Neural progenitor cell (in vitro differentiated cells): ENCODE measurements around the gene PHOSPHO1. TPM values are rescaled to one million over a fixed set of nuclear protein-coding genes. Genes with fewer than 3 reads are reported as not detected.

ENCODE experiments used
- DNase-seq: peaks from one replicate; pipeline ENCODE4 v3.0.0-alpha.2; 2016; ENCODE audit warnings: low spot score
- H2AFZ ChIP-seq: fragments of 200-600 bp; sonication (generic); replicated peaks from 2 replicates; pipeline ENCODE4 v1.6.1; 2016; ENCODE audit warnings: antibody characterized with exemption
- H3F3A ChIP-seq: fragments of 200-600 bp; sonication (generic); 2 replicates; pipeline ENCODE4 v1.6.1; 2016; ENCODE audit warnings: antibody characterized with exemption, low read depth
- H3K27ac ChIP-seq: fragments of 200-600 bp; sonication (generic); 2 replicates; pipeline ENCODE4 v1.5.1; 2016; ENCODE audit warnings: mild to moderate bottlenecking
- H3K27me3 ChIP-seq: fragments of 200-600 bp; sonication (generic); 2 replicates; pipeline ENCODE4 v1.6.1; 2016; ENCODE audit warnings: mild to moderate bottlenecking, moderate library complexity
- H3K36me3 ChIP-seq: fragments of 200-600 bp; sonication (generic); 2 replicates; pipeline ENCODE4 v1.5.1; 2016
- H3K4me1 ChIP-seq: fragments of 200-600 bp; sonication (generic); 2 replicates; pipeline ENCODE4 v1.6.1; 2016; ENCODE audit warnings: mixed run types
- H3K4me2 ChIP-seq: fragments of 200-600 bp; sonication (generic); 2 replicates; pipeline ENCODE4 v1.6.1; 2016
- H3K4me3 ChIP-seq: fragments of 200-600 bp; sonication (generic); 2 replicates; pipeline ENCODE4 v1.5.1; 2016
- H3K79me2 ChIP-seq: fragments of 200-600 bp; sonication (generic); 2 replicates; pipeline ENCODE4 v1.6.1; 2016; ENCODE audit warnings: low read depth
- H3K9ac ChIP-seq: fragments of 200-600 bp; sonication (generic); 2 replicates; pipeline ENCODE4 v1.6.1; 2016
- H3K9me3 ChIP-seq: fragments of 200-600 bp; sonication (generic); 2 replicates; pipeline ENCODE4 v1.5.1; 2016; ENCODE audit warnings: low read depth
- H4K20me1 ChIP-seq: fragments of 200-600 bp; sonication (generic); 2 replicates; pipeline ENCODE4 v1.6.1; 2016; ENCODE audit warnings: low read depth
- H3K27ac Mint-ChIP-seq: 3 replicates; pipeline ENCODE4 v1.8.0; 2021; ENCODE audit warnings: mixed read lengths
- H3K27me3 Mint-ChIP-seq: 2 replicates; pipeline ENCODE4 v1.8.0; 2022; ENCODE audit warnings: low read depth, mild to moderate bottlenecking, inconsistent platforms, moderate library complexity, mixed read lengths; ENCODE audit not compliant: insufficient read depth
- H3K36me3 Mint-ChIP-seq: 3 replicates; pipeline ENCODE4 v1.8.0; 2021; ENCODE audit warnings: mixed read lengths
- H3K4me1 Mint-ChIP-seq: 3 replicates; pipeline ENCODE4 v1.8.0; 2021; ENCODE audit warnings: mixed read lengths
- H3K4me3 Mint-ChIP-seq: 3 replicates; pipeline ENCODE4 v1.8.0; 2021; ENCODE audit warnings: mild to moderate bottlenecking, moderate library complexity, mixed read lengths
- H3K9me3 Mint-ChIP-seq: 3 replicates; pipeline ENCODE4 v1.8.0; 2020; ENCODE audit warnings: mixed read lengths
- EZH2 ChIP-seq: fragments of 200-600 bp; sonication (generic); IDR thresholded peaks from 2 replicates; pipeline ENCODE4 v1.6.1; 2017; ENCODE audit warnings: antibody characterized with exemption, mild to moderate bottlenecking, moderate library complexity
- EZH2phosphoT487 ChIP-seq: fragments of 200-600 bp; sonication (generic); IDR thresholded peaks from 2 replicates; pipeline ENCODE4 v1.6.1; 2017; ENCODE audit warnings: antibody characterized with exemption
- total RNA-seq: library from RNA; depleted of rRNA; stranded (reverse); fragments of >200 nt; gene quantifications from 2 replicates; pipeline ENCODE4 v1.2.3, GENCODE V29; 2015; ENCODE audit warnings: low replicate concordance
- TF ChIP-seq, protein P1 (sequence below): fragments of 200-600 bp; sonication (generic); IDR thresholded peaks from 2 replicates; pipeline ENCODE4 v1.5.1; 2017; ENCODE audit warnings: antibody characterized with exemption, mild to moderate bottlenecking

The PHOSPHO1 gene
- total RNA-seq, 1 donor from 2014 or later, result not detected

- Mint-ChIP-seq H3K27ac (no peak overlapping the region), H3K4me1 (no peaks in the 10 kb centered on the region), H3K36me3 (no peaks in the 10 kb centered on the region), H3K9me3 (no peaks in the 10 kb centered on the region), H3K27me3 (peaks cover 8% of the 10 kb centered on the region), H3K4me3 (no peak overlapping the region)
- Histone ChIP-seq H2AFZ (no peak overlapping the region), H3F3A (no peaks in the 10 kb centered on the region), H3K36me3 (no peaks in the 10 kb centered on the region), H3K9me3 (no peaks in the 10 kb centered on the region), H3K27me3 (no peaks in the 10 kb centered on the region), H3K27ac (no peak overlapping the region), H4K20me1 (no peaks in the 10 kb centered on the region), H3K9ac (no peak overlapping the region), H3K79me2 (no peaks in the 10 kb centered on the region), H3K4me3 (no peak overlapping the region), H3K4me2 (no peak overlapping the region), H3K4me1 (no peaks in the 10 kb centered on the region)
- no peak for DNase-seq
- TF ChIP-seq EZH2 (no peak), EZH2phosphoT487 (no peak)
- TF ChIP-seq, protein P1, sequence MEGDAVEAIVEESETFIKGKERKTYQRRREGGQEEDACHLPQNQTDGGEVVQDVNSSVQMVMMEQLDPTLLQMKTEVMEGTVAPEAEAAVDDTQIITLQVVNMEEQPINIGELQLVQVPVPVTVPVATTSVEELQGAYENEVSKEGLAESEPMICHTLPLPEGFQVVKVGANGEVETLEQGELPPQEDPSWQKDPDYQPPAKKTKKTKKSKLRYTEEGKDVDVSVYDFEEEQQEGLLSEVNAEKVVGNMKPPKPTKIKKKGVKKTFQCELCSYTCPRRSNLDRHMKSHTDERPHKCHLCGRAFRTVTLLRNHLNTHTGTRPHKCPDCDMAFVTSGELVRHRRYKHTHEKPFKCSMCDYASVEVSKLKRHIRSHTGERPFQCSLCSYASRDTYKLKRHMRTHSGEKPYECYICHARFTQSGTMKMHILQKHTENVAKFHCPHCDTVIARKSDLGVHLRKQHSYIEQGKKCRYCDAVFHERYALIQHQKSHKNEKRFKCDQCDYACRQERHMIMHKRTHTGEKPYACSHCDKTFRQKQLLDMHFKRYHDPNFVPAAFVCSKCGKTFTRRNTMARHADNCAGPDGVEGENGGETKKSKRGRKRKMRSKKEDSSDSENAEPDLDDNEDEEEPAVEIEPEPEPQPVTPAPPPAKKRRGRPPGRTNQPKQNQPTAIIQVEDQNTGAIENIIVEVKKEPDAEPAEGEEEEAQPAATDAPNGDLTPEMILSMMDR, result no peak
Measured at GRCh38 chr17:49249890-49250522, 19.4 kb upstream of the PHOSPHO1 start.

DNA sequence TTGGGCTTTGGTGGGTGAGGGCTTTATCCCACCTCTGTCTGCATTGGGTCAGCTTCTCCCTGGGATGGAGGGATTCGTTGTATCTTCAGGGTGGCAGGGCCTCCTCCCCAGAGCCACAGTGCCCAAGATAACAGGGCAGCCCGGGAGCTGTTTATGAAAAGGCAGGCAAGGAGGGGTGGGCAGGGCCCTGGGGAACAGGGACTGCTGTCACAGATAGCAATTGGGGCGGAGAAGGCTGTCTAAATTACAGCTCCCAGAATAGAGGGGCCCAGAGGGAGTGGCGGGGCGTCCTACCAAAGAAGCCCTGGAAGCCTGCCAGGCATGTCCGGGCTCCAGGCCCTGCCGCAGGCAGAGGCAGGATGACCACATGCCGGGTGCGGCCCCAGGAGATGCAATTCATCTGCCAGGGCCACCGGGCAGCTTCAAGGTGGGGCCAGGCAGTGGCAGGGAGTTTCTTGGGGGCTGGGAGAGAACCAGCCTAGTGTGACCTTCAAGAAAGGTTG is 18.8 kb upstream of the PHOSPHO1 start:
- Mint-ChIP-seq H3K27ac (peak overlapping the region; percentile 74), H3K9me3 (no peaks in the 10 kb centered on the region), H3K4me1 (no peaks in the 10 kb centered on the region), H3K27me3 (peaks cover 8% of the 10 kb centered on the region), H3K4me3 (no peak overlapping the region), H3K36me3 (no peaks in the 10 kb centered on the region)
- no peak overlapping the region for H3K9ac ChIP-seq
- H3K27ac ChIP-seq, result no peak overlapping the region
- H2AFZ ChIP-seq, result no peak overlapping the region
- H3K27me3 ChIP-seq, result no peaks in the 10 kb centered on the region
- H3K4me3 ChIP-seq, result no peak overlapping the region
- H3K9me3 ChIP-seq, result no peaks in the 10 kb centered on the region
- no peak overlapping the region for H3K4me2 ChIP-seq
- no peaks in the 10 kb centered on the region for H4K20me1 ChIP-seq
- no peaks in the 10 kb centered on the region for H3K4me1 ChIP-seq
- DNase-seq, result no peak
- no peak for TF ChIP-seq EZH2phosphoT487
- TF ChIP-seq, protein P1, result no peak
- TF ChIP-seq EZH2, result no peak
- H3K79me2 ChIP-seq, result no peaks in the 10 kb centered on the region
- no peaks in the 10 kb centered on the region for H3K36me3 ChIP-seq
- no peaks in the 10 kb centered on the region for H3F3A ChIP-seq

- Histone ChIP-seq H2AFZ (no peak overlapping the region), H3F3A (no peaks in the 10 kb centered on the region), H3K27ac (no peak overlapping the region), H3K4me3 (no peak overlapping the region), H3K79me2 (no peaks in the 10 kb centered on the region), H4K20me1 (no peaks in the 10 kb centered on the region), H3K4me2 (no peak overlapping the region), H3K27me3 (no peaks in the 10 kb centered on the region), H3K9ac (no peak overlapping the region), H3K9me3 (no peaks in the 10 kb centered on the region), H3K4me1 (no peaks in the 10 kb centered on the region), H3K36me3 (no peaks in the 10 kb centered on the region)
- Mint-ChIP-seq H3K4me1 (no peaks in the 10 kb centered on the region), H3K27ac (no peak overlapping the region), H3K36me3 (no peaks in the 10 kb centered on the region), H3K9me3 (no peaks in the 10 kb centered on the region), H3K27me3 (peaks cover 6% of the 10 kb centered on the region), H3K4me3 (no peak overlapping the region)
- no peak for DNase-seq
- TF ChIP-seq, protein P1, result no peak
- TF ChIP-seq EZH2phosphoT487 (no peak), EZH2 (no peak)
Measured at GRCh38 chr17:49247944-49248343, 17.4 kb upstream of the PHOSPHO1 start.
